ENCODE measurements around the gene IRX2. TPM values are rescaled to one million over a fixed set of nuclear protein-coding genes. Genes with fewer than 3 reads are reported as not detected.

The IRX2 gene
- total and polyA plus RNA-seq, 2 donors (not counting 1 experiment from before 2014, with no cell fraction given) = 0.33 to 0.40 TPM

GRCh38 chr5:2746561-2747032 is 4.9 kb downstream of the IRX2 start:
- Histone ChIP-seq H3K4me3 (replicated peaks in 1 of 4; ENCODE audit: control extremely low read depth in 1 of 4, insufficient read depth in 1 of 4, low read depth in 3 of 4, low read length in 4 of 4) (no peak overlapping the region), H3K27ac (ENCODE audit: insufficient read depth, low read length) (no peak overlapping the region), H3K36me3 (ENCODE audit: control insufficient read depth, insufficient read depth, low read length) (no peaks in the 10 kb centered on the region), H3K4me2 (ENCODE audit: extremely low read depth, insufficient read depth, low read length) (no peak overlapping the region), H2AFZ (ENCODE audit: low read length) (no peak overlapping the region), H4K20me1 (ENCODE audit: control insufficient read depth, extremely low read depth, insufficient read depth, low read length) (no peaks in the 10 kb centered on the region), H3K9me3 (ENCODE audit: control insufficient read depth, insufficient read depth, low read depth, low read length) (no peaks in the 10 kb centered on the region), H3K27me3 (ENCODE audit: control insufficient read depth, insufficient read depth, low read length) (no peaks in the 10 kb centered on the region), H3K4me1 (ENCODE audit: control insufficient read depth, extremely low read depth, insufficient read depth, low read length) (no peaks in the 10 kb centered on the region), H3K9ac (ENCODE audit: insufficient read depth, low read length) (no peak overlapping the region), H3K79me2 (ENCODE audit: control insufficient read depth, insufficient read depth, low read length) (no peaks in the 10 kb centered on the region)
- peak in 1 of 2 donors; percentile 76 for DNase-seq (ENCODE audit: low read depth in 2 of 2)
- no peak for TF ChIP-seq EZH2 (IDR thresholded peaks at IDR 0.05; ENCODE audit: low read length, missing control alignments)
- TF ChIP-seq, protein P1, sequence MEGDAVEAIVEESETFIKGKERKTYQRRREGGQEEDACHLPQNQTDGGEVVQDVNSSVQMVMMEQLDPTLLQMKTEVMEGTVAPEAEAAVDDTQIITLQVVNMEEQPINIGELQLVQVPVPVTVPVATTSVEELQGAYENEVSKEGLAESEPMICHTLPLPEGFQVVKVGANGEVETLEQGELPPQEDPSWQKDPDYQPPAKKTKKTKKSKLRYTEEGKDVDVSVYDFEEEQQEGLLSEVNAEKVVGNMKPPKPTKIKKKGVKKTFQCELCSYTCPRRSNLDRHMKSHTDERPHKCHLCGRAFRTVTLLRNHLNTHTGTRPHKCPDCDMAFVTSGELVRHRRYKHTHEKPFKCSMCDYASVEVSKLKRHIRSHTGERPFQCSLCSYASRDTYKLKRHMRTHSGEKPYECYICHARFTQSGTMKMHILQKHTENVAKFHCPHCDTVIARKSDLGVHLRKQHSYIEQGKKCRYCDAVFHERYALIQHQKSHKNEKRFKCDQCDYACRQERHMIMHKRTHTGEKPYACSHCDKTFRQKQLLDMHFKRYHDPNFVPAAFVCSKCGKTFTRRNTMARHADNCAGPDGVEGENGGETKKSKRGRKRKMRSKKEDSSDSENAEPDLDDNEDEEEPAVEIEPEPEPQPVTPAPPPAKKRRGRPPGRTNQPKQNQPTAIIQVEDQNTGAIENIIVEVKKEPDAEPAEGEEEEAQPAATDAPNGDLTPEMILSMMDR (conservative IDR thresholded peaks at IDR 0.05 in 1 of 2, IDR thresholded peaks at IDR 0.05 in 1 of 2; ENCODE audit: low read depth in 1 of 2, low read length in 2 of 2) = no peak

GRCh38 chr5:2744485-2744884 is 7.0 kb downstream of the IRX2 start:
- Histone ChIP-seq H3K27me3 (ENCODE audit: control insufficient read depth, insufficient read depth, low read length) (peaks cover 10% of the 10 kb centered on the region), H3K9ac (ENCODE audit: insufficient read depth, low read length) (no peak overlapping the region), H3K4me3 (replicated peaks in 1 of 4; ENCODE audit: control extremely low read depth in 1 of 4, insufficient read depth in 1 of 4, low read depth in 3 of 4, low read length in 4 of 4) (no peak overlapping the region), H3K9me3 (ENCODE audit: control insufficient read depth, insufficient read depth, low read depth, low read length) (no peaks in the 10 kb centered on the region), H3K4me2 (ENCODE audit: extremely low read depth, insufficient read depth, low read length) (no peak overlapping the region), H3K27ac (ENCODE audit: insufficient read depth, low read length) (no peak overlapping the region), H3K36me3 (ENCODE audit: control insufficient read depth, insufficient read depth, low read length) (no peaks in the 10 kb centered on the region), H2AFZ (ENCODE audit: low read length) (no peak overlapping the region), H3K4me1 (ENCODE audit: control insufficient read depth, extremely low read depth, insufficient read depth, low read length) (no peaks in the 10 kb centered on the region), H4K20me1 (ENCODE audit: control insufficient read depth, extremely low read depth, insufficient read depth, low read length) (no peaks in the 10 kb centered on the region), H3K79me2 (ENCODE audit: control insufficient read depth, insufficient read depth, low read length) (no peaks in the 10 kb centered on the region)
- peak in 1 of 2 donors; percentile 54 for DNase-seq (ENCODE audit: low read depth in 2 of 2)
- TF ChIP-seq EZH2 (IDR thresholded peaks at IDR 0.05; ENCODE audit: low read length, missing control alignments) = no peak
- TF ChIP-seq, protein P1 (conservative IDR thresholded peaks at IDR 0.05 in 1 of 2, IDR thresholded peaks at IDR 0.05 in 1 of 2; ENCODE audit: low read depth in 1 of 2, low read length in 2 of 2) = no peak

DNA sequence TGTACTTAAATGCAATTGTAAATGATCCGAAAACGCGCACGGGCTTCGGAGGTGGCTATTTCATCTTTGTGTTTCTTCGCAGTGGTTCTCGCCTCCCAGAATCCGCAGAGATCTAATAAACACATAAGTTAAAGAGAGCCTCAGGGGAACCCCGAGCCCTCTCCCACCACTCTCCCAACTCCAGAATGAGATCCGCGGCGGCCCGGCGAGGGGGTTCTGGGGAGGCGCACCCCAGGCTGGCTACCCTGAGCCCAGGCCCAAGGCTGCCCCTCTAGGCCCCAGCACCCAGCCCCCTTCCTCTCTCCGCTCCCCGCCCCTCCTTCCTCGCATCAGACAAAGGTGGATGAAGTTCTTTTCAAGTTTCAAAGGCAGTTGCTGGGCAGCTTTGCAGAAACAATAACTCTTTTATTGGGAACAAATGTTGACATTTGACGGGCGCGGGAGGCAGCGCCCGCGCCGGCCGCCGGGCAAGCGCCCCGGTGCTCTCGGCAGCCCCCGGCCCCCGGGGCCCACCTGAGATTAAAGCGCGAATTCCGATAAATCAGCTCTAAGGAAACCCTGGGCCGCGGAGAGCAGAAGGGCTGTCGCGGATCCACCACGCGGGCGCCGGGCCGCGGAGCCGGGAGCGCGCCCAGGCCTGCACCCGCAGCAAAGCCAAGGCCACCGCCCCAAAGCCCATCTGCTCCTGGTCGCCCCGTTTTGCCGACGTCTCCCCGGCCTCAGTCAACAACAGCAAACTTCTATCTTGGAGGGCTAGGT is 8.4 kb downstream of the IRX2 start:
- DNase-seq (ENCODE audit: low read depth in 2 of 2) = no peak

More for the DNA sequence above, 8.4 kb downstream of the IRX2 start:
- H3K36me3 ChIP-seq (ENCODE audit: control insufficient read depth, insufficient read depth, low read length) = no peaks in the 10 kb centered on the region
- H4K20me1 ChIP-seq (ENCODE audit: control insufficient read depth, extremely low read depth, insufficient read depth, low read length) = no peaks in the 10 kb centered on the region
- no peaks in the 10 kb centered on the region for H3K4me1 ChIP-seq (ENCODE audit: control insufficient read depth, extremely low read depth, insufficient read depth, low read length)
- H2AFZ ChIP-seq (ENCODE audit: low read length) = no peak overlapping the region
- no peak overlapping the region for H3K9ac ChIP-seq (ENCODE audit: insufficient read depth, low read length)
- no peaks in the 10 kb centered on the region for H3K79me2 ChIP-seq (ENCODE audit: control insufficient read depth, insufficient read depth, low read length)
- H3K27me3 ChIP-seq (ENCODE audit: control insufficient read depth, insufficient read depth, low read length) = peaks cover 10% of the 10 kb centered on the region
- no peak overlapping the region for H3K27ac ChIP-seq (ENCODE audit: insufficient read depth, low read length)
- H3K4me2 ChIP-seq (ENCODE audit: extremely low read depth, insufficient read depth, low read length) = no peak overlapping the region
- H3K4me3 ChIP-seq (replicated peaks in 1 of 4; ENCODE audit: control extremely low read depth in 1 of 4, insufficient read depth in 1 of 4, low read depth in 3 of 4, low read length in 4 of 4) = no peak overlapping the region
- no peak for TF ChIP-seq EZH2 (IDR thresholded peaks at IDR 0.05; ENCODE audit: low read length, missing control alignments)
- TF ChIP-seq, protein P1 (conservative IDR thresholded peaks at IDR 0.05 in 1 of 2, IDR thresholded peaks at IDR 0.05 in 1 of 2; ENCODE audit: low read depth in 1 of 2, low read length in 2 of 2) = no peak
- no peaks in the 10 kb centered on the region for H3K9me3 ChIP-seq (ENCODE audit: control insufficient read depth, insufficient read depth, low read depth, low read length)

Data from fibroblast of lung (primary cell).